Measurements from ENCODE around the gene MCFD2. TPM values are rescaled to one million over a fixed set of nuclear protein-coding genes. Genes with fewer than 3 reads are reported as not detected.

MCFD2 gene
- total and polyA plus RNA-seq, 10 donors = 10.3 to 112 (median 65.5) TPM

DNA sequence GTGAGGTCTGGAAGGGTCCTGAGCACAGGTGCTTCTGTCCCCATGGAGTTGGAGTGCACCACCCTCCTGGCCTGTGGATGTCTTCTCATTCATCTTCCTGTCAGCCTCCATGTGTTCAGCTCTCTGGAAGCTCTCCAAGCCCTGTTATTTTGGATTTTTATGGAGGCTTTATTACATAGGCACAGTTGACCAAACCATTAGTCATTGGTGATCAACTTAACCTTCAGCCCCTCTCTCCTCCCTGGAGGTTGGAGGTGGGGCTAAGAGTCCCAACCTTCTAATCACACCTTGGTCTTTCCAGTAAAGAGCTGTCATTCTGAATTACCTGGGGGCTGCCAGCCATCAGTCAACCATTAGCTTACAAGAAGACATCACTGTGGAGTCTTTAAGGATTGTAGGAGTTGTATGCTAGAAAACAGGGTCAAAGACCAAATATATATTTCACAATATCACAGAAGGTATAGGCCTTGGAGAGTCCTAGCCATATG is 7.5 kb upstream of the MCFD2 start:
- H3K27ac ChIP-seq = no peak overlapping the region
- no peak overlapping the region for H3K4me3 ChIP-seq
- intact Hi-C loops (cut with DNase I; ENCODE audit: low total_unique reads) = no loop called here
- H3K9me3 ChIP-seq = peaks cover 0 to 17% (median 12%) of the 10 kb centered on the region in 8 donors
- peaks cover 0 to 5% (median 0%) of the 10 kb centered on the region in 6 donors for H3K36me3 ChIP-seq
- H3K27me3 ChIP-seq (replicated peaks in 1 of 7) = no peaks in the 10 kb centered on the region
- peaks cover 0 to 18% (median 4%) of the 10 kb centered on the region in 6 donors for H3K4me1 ChIP-seq
- DNase-seq = no peak
- no peak for TF ChIP-seq POLR2AphosphoS5 (IDR thresholded peaks at IDR 0.05)
- no peak for TF ChIP-seq POLR2A (IDR thresholded peaks at IDR 0.05)
- TF ChIP-seq, protein P1, sequence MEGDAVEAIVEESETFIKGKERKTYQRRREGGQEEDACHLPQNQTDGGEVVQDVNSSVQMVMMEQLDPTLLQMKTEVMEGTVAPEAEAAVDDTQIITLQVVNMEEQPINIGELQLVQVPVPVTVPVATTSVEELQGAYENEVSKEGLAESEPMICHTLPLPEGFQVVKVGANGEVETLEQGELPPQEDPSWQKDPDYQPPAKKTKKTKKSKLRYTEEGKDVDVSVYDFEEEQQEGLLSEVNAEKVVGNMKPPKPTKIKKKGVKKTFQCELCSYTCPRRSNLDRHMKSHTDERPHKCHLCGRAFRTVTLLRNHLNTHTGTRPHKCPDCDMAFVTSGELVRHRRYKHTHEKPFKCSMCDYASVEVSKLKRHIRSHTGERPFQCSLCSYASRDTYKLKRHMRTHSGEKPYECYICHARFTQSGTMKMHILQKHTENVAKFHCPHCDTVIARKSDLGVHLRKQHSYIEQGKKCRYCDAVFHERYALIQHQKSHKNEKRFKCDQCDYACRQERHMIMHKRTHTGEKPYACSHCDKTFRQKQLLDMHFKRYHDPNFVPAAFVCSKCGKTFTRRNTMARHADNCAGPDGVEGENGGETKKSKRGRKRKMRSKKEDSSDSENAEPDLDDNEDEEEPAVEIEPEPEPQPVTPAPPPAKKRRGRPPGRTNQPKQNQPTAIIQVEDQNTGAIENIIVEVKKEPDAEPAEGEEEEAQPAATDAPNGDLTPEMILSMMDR (IDR thresholded peaks at IDR 0.05 in 8 of 11, conservative IDR thresholded peaks at IDR 0.05 in 3 of 11) = no peak

DNA sequence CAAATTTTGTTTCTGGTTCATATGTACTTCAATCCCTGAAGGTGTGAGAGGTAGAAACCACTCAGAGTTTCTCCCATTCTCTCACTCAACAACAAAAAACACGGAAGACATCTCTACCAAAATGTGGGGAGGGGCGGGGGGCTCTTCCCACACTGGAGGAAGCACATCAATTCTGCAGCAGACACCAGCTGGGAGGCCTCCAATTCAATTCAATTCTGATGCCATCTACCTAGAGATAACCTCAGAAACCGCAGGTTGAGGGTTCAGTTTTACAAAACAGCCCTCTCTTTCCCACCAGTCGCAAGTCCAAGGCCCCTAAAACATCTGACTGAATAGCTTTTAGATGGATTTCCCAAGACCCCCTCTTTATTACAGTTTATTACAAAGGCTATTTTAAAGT is 7.0 kb upstream of the MCFD2 start:
- no peak for DNase-seq
- no peaks in the 10 kb centered on the region for H3K27me3 ChIP-seq (replicated peaks in 1 of 7)
- H3K9me3 ChIP-seq = peaks cover 0 to 16% (median 12%) of the 10 kb centered on the region in 8 donors
- no peak overlapping the region for H3K4me3 ChIP-seq
- TF ChIP-seq POLR2A (IDR thresholded peaks at IDR 0.05) (no peak), POLR2AphosphoS5 (IDR thresholded peaks at IDR 0.05) (no peak)
- TF ChIP-seq, protein P1 (IDR thresholded peaks at IDR 0.05 in 8 of 11, conservative IDR thresholded peaks at IDR 0.05 in 3 of 11) = no peak
- peaks cover 0 to 5% (median 0%) of the 10 kb centered on the region in 6 donors for H3K36me3 ChIP-seq
- H3K4me1 ChIP-seq = peaks cover 0 to 23% (median 8%) of the 10 kb centered on the region in 6 donors
- intact Hi-C loops (cut with DNase I; ENCODE audit: low total_unique reads) = no loop called here
- no peak overlapping the region for H3K27ac ChIP-seq
- 85 to 94% (median 90%) methylated on average over 4 of the region's 4 CpGs for WGBS, 5 donors

DNA sequence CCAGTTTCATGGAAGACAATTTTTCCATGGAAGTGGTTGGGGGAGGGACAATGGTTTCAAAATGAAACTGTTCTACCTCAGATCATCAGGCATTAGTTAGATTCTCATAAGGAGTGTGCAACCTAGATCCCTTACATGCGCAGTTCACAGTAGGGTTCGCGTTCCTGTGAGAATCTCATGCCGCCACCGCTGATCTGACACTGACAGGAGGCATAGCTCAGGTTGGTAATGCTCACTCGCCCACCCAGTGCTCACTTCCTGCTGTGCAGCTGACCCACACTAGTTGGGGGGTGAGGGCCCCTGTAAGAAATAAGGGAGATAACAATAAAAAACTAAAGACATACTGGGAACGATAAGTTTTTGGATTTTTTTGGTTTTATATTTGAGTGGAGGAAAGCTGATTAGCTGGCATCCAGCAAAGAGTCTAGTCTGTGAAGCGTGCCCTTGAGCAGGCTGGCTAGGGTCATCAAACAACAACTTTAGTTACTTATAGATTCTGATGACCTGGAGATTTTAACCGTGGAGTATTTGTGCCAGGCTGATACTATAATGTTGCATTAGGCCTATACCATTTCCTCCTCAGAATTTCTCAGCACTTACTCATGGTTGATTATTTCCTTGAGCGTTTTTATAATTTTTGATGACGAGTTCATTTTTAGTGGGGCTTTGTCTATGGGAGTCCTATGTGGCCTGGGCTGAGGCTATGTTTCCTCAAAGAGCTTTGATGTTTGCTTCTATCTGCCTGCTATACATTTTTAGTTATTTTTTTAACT is 6.3 kb upstream of the MCFD2 start:
- no peak overlapping the region for H3K27ac ChIP-seq
- 78 to 92% (median 84%) methylated on average over 11 of the region's 11 CpGs for WGBS, 5 donors
- no peak for TF ChIP-seq POLR2AphosphoS5 (IDR thresholded peaks at IDR 0.05)
- TF ChIP-seq POLR2A (IDR thresholded peaks at IDR 0.05) = no peak
- TF ChIP-seq, protein P1 (IDR thresholded peaks at IDR 0.05 in 8 of 11, conservative IDR thresholded peaks at IDR 0.05 in 3 of 11) = no peak
- peaks cover 3 to 30% (median 15%) of the 10 kb centered on the region in 6 donors for H3K4me1 ChIP-seq
- DNase-seq = no peak
- no peaks in the 10 kb centered on the region for H3K27me3 ChIP-seq (replicated peaks in 1 of 7)
- H3K36me3 ChIP-seq = no peaks in the 10 kb centered on the region
- peaks cover 0 to 9% (median 5%) of the 10 kb centered on the region in 8 donors for H3K9me3 ChIP-seq
- no peak overlapping the region for H3K4me3 ChIP-seq
- intact Hi-C loops (cut with DNase I; ENCODE audit: low total_unique reads) = no loop called here

DNA sequence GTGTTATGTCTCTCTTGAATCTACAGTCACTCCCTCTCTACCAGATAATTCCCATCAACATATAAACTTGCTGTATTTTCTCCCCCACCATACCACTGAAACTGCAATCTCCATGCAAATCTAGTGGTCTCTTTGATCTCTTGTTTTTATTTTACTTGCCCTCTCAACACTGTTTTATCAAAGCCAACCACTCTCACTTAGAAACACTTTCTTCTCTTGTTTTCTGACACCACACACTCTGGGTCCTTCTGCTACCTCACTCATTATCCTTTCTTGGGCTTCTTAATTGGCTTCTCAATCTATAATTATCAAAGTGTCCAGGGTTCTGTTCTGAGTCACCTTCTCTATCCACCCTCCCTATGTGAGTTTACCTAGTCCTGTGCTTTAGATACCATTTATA is 2.0 kb upstream of the MCFD2 start:
- TF ChIP-seq POLR2AphosphoS5 (IDR thresholded peaks at IDR 0.05) (no peak), POLR2A (IDR thresholded peaks at IDR 0.05) (no peak)
- TF ChIP-seq, protein P1 (IDR thresholded peaks at IDR 0.05 in 8 of 11, conservative IDR thresholded peaks at IDR 0.05 in 3 of 11) = no peak
- Histone ChIP-seq H3K9me3 (no peaks in the 10 kb centered on the region), H3K4me1 (peaks cover 29 to 66% (median 47%) of the 10 kb centered on the region in 6 donors), H3K27me3 (replicated peaks in 1 of 7) (no peaks in the 10 kb centered on the region), H3K4me3 (no peak overlapping the region), H3K36me3 (peaks cover 0 to 3% (median 0%) of the 10 kb centered on the region in 6 donors), H3K27ac (no peak overlapping the region)
- intact Hi-C loops (cut with DNase I; ENCODE audit: low total_unique reads) = no loop called here
- DNase-seq = no peak
